Activated naive CD8-positive, alpha-beta T cell treated with anti-CD3 and anti-CD28 coated beads for 36 hours (primary cell): Measurements from ENCODE around the gene TBC1D8B. TPM values are rescaled to one million over a fixed set of nuclear protein-coding genes. Genes with fewer than 3 reads are reported as not detected.
A peak's percentile ranks its signal among the peaks of the same experiment; 100 is the strongest.

Experiments
- DNase-seq: peaks from one replicate; pipeline ENCODE4 v3.0.0; 2021
- H3K27ac Mint-ChIP-seq: one replicate; pipeline ENCODE4 v1.8.0; 2022; ENCODE audit warnings: mild to moderate bottlenecking, moderate library complexity, mixed read lengths
- H3K27me3 Mint-ChIP-seq: one replicate; pipeline ENCODE4 v1.8.0; 2022; ENCODE audit warnings: mild to moderate bottlenecking, mixed read lengths
- H3K36me3 Mint-ChIP-seq: one replicate; pipeline ENCODE4 v1.8.0; 2021; ENCODE audit warnings: mild to moderate bottlenecking, mixed read lengths
- H3K4me1 Mint-ChIP-seq: one replicate; pipeline ENCODE4 v1.8.0; 2021; ENCODE audit warnings: mixed read lengths
- H3K4me3 Mint-ChIP-seq: one replicate; pipeline ENCODE4 v1.8.0; 2022; ENCODE audit warnings: mild to moderate bottlenecking, moderate library complexity, mixed read lengths
- H3K9me3 Mint-ChIP-seq: one replicate; pipeline ENCODE4 v1.8.0; 2022; ENCODE audit warnings: mixed read lengths
- total RNA-seq, 2 experiments: library from RNA; stranded (reverse); gene quantifications; one replicate each; pipeline ENCODE4 v1.2.3, GENCODE V29; 2021

The TBC1D8B gene
- total RNA-seq, 2 experiments from 2014 or later = 0.90 to 1.2 TPM

- H3K4me3 Mint-ChIP-seq = no peak overlapping the region
- H3K9me3 Mint-ChIP-seq = no peaks in the 10 kb centered on the region
- no peak for DNase-seq
- peaks cover 13% of the 10 kb centered on the region for H3K27me3 Mint-ChIP-seq
- H3K27ac Mint-ChIP-seq = no peak overlapping the region
- H3K36me3 Mint-ChIP-seq = no peaks in the 10 kb centered on the region
- no peaks in the 10 kb centered on the region for H3K4me1 Mint-ChIP-seq
Measured at GRCh38 chrX:106875151-106875550, 72.7 kb downstream of the TBC1D8B start.

- Mint-ChIP-seq H3K27ac (no peak overlapping the region), H3K4me3 (no peak overlapping the region), H3K27me3 (peaks cover 5% of the 10 kb centered on the region), H3K36me3 (no peaks in the 10 kb centered on the region), H3K9me3 (no peaks in the 10 kb centered on the region), H3K4me1 (no peaks in the 10 kb centered on the region)
- DNase-seq = no peak
Measured at GRCh38 chrX:106889468-106889867, 87.0 kb downstream of the TBC1D8B start.

GRCh38 chrX:106891762-106892460 lies 89.4 kb downstream of the TBC1D8B start:
- no peak for DNase-seq
- no peak overlapping the region for H3K27ac Mint-ChIP-seq
- no peak overlapping the region for H3K4me3 Mint-ChIP-seq
- peaks cover 5% of the 10 kb centered on the region for H3K27me3 Mint-ChIP-seq
- H3K4me1 Mint-ChIP-seq = peaks cover 1% of the 10 kb centered on the region
- no peaks in the 10 kb centered on the region for H3K9me3 Mint-ChIP-seq
- H3K36me3 Mint-ChIP-seq = no peaks in the 10 kb centered on the region

GRCh38 chrX:106894392-106894909 lies 92.0 kb downstream of the TBC1D8B start:
- no peak overlapping the region for H3K27ac Mint-ChIP-seq
- peak; percentile 18 for DNase-seq

GRCh38 chrX:106894978-106895452 lies 92.5 kb downstream of the TBC1D8B start:
- Mint-ChIP-seq H3K27ac (no peak overlapping the region), H3K27me3 (no peaks in the 10 kb centered on the region), H3K9me3 (no peaks in the 10 kb centered on the region), H3K36me3 (no peaks in the 10 kb centered on the region), H3K4me1 (peaks cover 1% of the 10 kb centered on the region), H3K4me3 (no peak overlapping the region)
- DNase-seq = no peak

More at GRCh38 chrX:106894392-106894909, 92.0 kb downstream of the TBC1D8B start:
- H3K27me3 Mint-ChIP-seq = no peaks in the 10 kb centered on the region
- H3K4me1 Mint-ChIP-seq = peaks cover 1% of the 10 kb centered on the region
- H3K36me3 Mint-ChIP-seq = no peaks in the 10 kb centered on the region
- H3K9me3 Mint-ChIP-seq = no peaks in the 10 kb centered on the region
- H3K4me3 Mint-ChIP-seq = no peak overlapping the region

GRCh38 chrX:106897259-106897658 lies 94.8 kb downstream of the TBC1D8B start:
- H3K9me3 Mint-ChIP-seq = no peaks in the 10 kb centered on the region
- no peak overlapping the region for H3K4me3 Mint-ChIP-seq
- H3K27ac Mint-ChIP-seq = no peak overlapping the region
- DNase-seq = no peak
- no peaks in the 10 kb centered on the region for H3K27me3 Mint-ChIP-seq
- peaks cover 1% of the 10 kb centered on the region for H3K4me1 Mint-ChIP-seq
- H3K36me3 Mint-ChIP-seq = no peaks in the 10 kb centered on the region

GRCh38 chrX:106898462-106898861 lies 96.0 kb downstream of the TBC1D8B start:
- no peaks in the 10 kb centered on the region for H3K27me3 Mint-ChIP-seq
- no peak for DNase-seq
- no peak overlapping the region for H3K27ac Mint-ChIP-seq
- no peaks in the 10 kb centered on the region for H3K9me3 Mint-ChIP-seq
- H3K4me1 Mint-ChIP-seq = peaks cover 1% of the 10 kb centered on the region
- no peaks in the 10 kb centered on the region for H3K36me3 Mint-ChIP-seq
- no peak overlapping the region for H3K4me3 Mint-ChIP-seq

- peaks cover 1% of the 10 kb centered on the region for H3K4me1 Mint-ChIP-seq
- H3K4me3 Mint-ChIP-seq = no peak overlapping the region
- no peak for DNase-seq
- no peaks in the 10 kb centered on the region for H3K36me3 Mint-ChIP-seq
- no peak overlapping the region for H3K27ac Mint-ChIP-seq
- H3K27me3 Mint-ChIP-seq = no peaks in the 10 kb centered on the region
- H3K9me3 Mint-ChIP-seq = no peaks in the 10 kb centered on the region
Measured at GRCh38 chrX:106899276-106899675, 96.8 kb downstream of the TBC1D8B start.

GRCh38 chrX:106899841-106900240 lies 97.4 kb downstream of the TBC1D8B start:
- no peaks in the 10 kb centered on the region for H3K36me3 Mint-ChIP-seq
- H3K27me3 Mint-ChIP-seq = no peaks in the 10 kb centered on the region
- H3K9me3 Mint-ChIP-seq = no peaks in the 10 kb centered on the region
- peaks cover 1% of the 10 kb centered on the region for H3K4me1 Mint-ChIP-seq
- DNase-seq = no peak
- no peak overlapping the region for H3K4me3 Mint-ChIP-seq
- H3K27ac Mint-ChIP-seq = no peak overlapping the region

- H3K4me3 Mint-ChIP-seq = no peak overlapping the region
- no peaks in the 10 kb centered on the region for H3K36me3 Mint-ChIP-seq
- H3K27ac Mint-ChIP-seq = no peak overlapping the region
- no peak for DNase-seq
- no peaks in the 10 kb centered on the region for H3K4me1 Mint-ChIP-seq
- no peaks in the 10 kb centered on the region for H3K27me3 Mint-ChIP-seq
- no peaks in the 10 kb centered on the region for H3K9me3 Mint-ChIP-seq
Measured at GRCh38 chrX:106901341-106901740, 98.9 kb downstream of the TBC1D8B start.

GRCh38 chrX:106901781-106902219 lies 99.3 kb downstream of the TBC1D8B start:
- H3K27me3 Mint-ChIP-seq = no peaks in the 10 kb centered on the region

GRCh38 chrX:106902684-106903083 lies 100.2 kb downstream of the TBC1D8B start:
- DNase-seq = no peak
- Mint-ChIP-seq H3K4me1 (no peaks in the 10 kb centered on the region), H3K9me3 (no peaks in the 10 kb centered on the region), H3K27ac (no peak overlapping the region), H3K36me3 (no peaks in the 10 kb centered on the region), H3K27me3 (no peaks in the 10 kb centered on the region), H3K4me3 (no peak overlapping the region)

More at GRCh38 chrX:106901781-106902219, 99.3 kb downstream of the TBC1D8B start:
- H3K36me3 Mint-ChIP-seq = no peaks in the 10 kb centered on the region
- no peak overlapping the region for H3K27ac Mint-ChIP-seq
- no peak overlapping the region for H3K4me3 Mint-ChIP-seq
- H3K9me3 Mint-ChIP-seq = no peaks in the 10 kb centered on the region
- no peak for DNase-seq
- no peaks in the 10 kb centered on the region for H3K4me1 Mint-ChIP-seq

- Mint-ChIP-seq H3K4me3 (no peak within 1 kb of the TSS), H3K27me3 (no peaks in the 10 kb centered on the region)
Measured at GRCh38 chrX:106903291-106903824, 100.9 kb downstream of the TBC1D8B start, which contains the start of gene RIPPLY1. TSS of gene RIPPLY1 (minus strand) at chrX:106903341. CDS start at chrX:106903287, 54 bp downstream.

GRCh38 chrX:106903856-106904528 lies 101.5 kb downstream of the TBC1D8B start:
- no peak overlapping the region for H3K27ac Mint-ChIP-seq
- no peaks in the 10 kb centered on the region for H3K36me3 Mint-ChIP-seq
- H3K27me3 Mint-ChIP-seq = no peaks in the 10 kb centered on the region
- no peak overlapping the region for H3K4me3 Mint-ChIP-seq
- H3K9me3 Mint-ChIP-seq = no peaks in the 10 kb centered on the region
- DNase-seq = no peak
- H3K4me1 Mint-ChIP-seq = no peaks in the 10 kb centered on the region

More at GRCh38 chrX:106903291-106903824, 100.9 kb downstream of the TBC1D8B start, which contains the start of gene RIPPLY1:
- Mint-ChIP-seq H3K9me3 (no peaks in the 10 kb centered on the region), H3K4me1 (no peaks in the 10 kb centered on the region), H3K27ac (no peak within 1 kb of the TSS), H3K36me3 (no peaks in the 10 kb centered on the region)
- DNase-seq = no peak

GRCh38 chrX:106905064-106905708 lies 102.7 kb downstream of the TBC1D8B start:
- DNase-seq = no peak
- no peak overlapping the region for H3K27ac Mint-ChIP-seq
- H3K36me3 Mint-ChIP-seq = no peaks in the 10 kb centered on the region
- no peak overlapping the region for H3K4me3 Mint-ChIP-seq
- H3K9me3 Mint-ChIP-seq = no peaks in the 10 kb centered on the region
- no peaks in the 10 kb centered on the region for H3K27me3 Mint-ChIP-seq
- no peaks in the 10 kb centered on the region for H3K4me1 Mint-ChIP-seq
